HG03439 (cell line): Measurements from ENCODE around the gene CES1.
"Not testable (repeated sequence)": the region's sequence is repeated elsewhere in the genome, so short reads cannot be mapped to it uniquely, and the experiment has no call there.

ENCODE experiments used
- ATAC-seq: cut with Tn5 transposase; IDR thresholded peaks from one replicate; pipeline ENCODE4 v1.9.1; 2021; ENCODE audit warnings: mild to moderate bottlenecking, moderate library complexity; ENCODE audit not compliant: unreplicated experiment

Gene CES1

DNA sequence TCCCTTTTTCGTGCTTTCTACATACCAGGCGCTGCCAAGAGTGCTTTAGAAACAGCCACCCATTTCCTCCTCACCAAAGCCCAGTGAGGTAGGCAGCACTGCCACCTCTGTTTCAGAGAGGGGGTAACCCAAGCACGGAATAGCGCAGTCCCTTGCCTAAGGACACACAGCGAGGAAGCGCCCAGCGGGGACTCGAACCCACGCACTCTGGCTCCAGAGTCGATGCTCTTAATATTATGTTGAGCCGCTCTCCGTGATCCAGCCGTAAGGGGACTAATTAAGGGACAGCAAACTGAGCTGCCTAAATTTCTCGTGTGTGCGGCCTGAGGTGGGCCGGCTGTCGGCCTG is 497 bp downstream of the CES1 start:
- no peak for ATAC-seq

DNA sequence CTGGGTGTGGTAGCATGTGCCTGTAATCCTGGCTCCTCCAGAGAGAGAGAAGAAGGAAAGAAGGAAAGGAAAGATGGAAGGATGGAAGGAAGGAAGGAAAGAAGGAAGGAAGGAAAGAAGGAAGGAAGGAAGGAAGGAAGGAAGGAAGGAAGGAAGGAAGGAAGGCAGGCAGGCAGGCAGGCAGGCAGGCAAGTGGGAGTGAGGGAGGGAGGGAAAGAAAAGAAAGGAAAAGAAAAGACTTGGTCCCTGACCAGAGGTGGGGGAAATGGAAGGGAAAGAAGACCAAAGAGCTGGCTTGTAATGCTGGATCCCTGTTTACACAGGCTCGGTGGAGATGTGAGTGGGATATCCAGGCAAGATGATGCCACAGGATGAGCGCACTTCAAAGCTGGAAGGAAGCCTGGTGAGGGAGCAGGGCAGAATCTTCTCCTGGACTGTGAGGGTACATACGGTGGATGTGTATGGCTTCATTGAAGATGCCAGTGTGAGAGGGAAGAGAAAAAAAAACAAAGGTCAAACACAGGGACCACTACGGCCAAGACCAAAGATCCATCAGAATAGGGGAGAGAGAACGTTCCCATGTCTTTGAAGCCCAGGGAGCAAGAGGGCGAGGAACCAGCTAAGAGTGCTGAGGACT is 2.1 kb downstream of the CES1 start:
- no peak for ATAC-seq

GRCh38 chr16:55829232-55829631 is 3.7 kb downstream of the CES1 start:
- ATAC-seq = not testable (repeated sequence)

DNA sequence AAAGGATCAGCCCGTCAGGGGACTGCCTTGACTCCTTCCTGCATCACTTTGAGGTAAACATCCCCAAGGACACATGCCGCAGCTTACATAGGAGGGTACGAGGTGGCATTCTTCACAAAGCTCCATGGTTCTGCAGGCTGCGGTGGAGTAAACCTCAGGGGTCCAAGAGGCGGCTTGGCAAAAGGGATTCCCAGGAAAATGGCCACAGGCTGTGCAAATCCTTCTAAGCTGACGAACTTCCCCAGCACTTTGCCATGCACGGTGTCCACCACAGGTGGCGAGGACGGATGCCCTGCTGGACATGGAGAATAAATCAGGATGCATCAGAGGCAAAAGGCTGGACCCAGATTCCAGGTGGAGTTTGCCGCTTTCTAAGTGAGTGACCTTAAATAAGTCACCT is 4.2 kb downstream of the CES1 start:
- ATAC-seq = no peak

GRCh38 chr16:55825115-55825728 is 7.7 kb downstream of the CES1 start:
- no peak for ATAC-seq

DNA sequence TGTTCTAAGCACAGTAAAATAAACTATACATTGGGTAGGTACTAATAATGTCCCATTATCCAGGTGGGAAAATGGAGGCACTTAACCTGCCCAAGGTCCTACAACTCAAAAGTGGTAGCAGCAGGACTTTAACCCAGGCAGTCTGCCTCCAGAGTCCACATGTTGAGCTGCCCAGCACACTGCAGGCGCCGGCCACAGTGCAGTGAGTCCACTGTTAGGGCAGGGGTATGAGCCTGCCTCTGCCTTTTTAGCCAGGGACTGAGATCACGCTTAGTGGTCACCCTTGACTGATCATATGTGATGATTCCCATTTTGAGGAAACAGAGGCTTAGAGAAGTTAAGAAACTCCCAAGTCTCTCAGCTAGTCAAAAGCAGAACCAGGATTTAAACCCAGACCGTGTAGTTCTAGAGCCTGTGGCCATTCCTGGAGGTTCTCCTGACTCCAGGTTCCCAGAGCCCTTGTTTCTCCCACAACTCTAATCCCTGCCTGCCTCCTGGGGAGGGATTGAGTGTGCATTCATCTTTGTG is 8.4 kb downstream of the CES1 start:
- ATAC-seq = no peak

DNA sequence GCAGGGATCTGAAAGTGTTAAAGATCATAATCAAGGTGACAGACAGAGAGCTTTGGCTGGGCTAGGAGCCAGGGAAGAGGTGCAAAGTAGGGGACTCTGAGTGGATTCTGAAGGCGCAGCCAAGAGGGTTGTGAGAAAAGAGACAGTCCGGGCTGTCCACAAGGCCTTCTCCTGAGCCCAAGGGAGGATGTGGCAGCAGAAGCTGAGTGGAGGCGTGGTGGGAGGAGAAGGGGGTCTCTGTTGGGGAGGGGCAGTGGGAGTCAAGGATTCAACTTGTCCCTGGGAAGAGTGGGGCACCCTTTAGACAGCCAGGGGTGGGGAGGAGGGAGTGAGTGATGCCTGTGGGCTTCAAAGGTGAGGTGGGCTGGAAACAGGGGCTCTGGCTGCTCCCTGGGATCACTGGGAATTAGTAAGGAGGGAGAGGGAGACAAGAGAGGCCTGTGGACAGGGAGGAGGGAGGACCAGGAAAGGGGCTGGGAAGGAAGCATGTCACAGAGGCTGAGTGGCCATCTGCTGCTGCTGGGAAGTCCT is 10.6 kb downstream of the CES1 start:
- ATAC-seq = no peak

- no peak for ATAC-seq
Observed at GRCh38 chr16:55821210-55821609, 11.7 kb downstream of the CES1 start.

DNA sequence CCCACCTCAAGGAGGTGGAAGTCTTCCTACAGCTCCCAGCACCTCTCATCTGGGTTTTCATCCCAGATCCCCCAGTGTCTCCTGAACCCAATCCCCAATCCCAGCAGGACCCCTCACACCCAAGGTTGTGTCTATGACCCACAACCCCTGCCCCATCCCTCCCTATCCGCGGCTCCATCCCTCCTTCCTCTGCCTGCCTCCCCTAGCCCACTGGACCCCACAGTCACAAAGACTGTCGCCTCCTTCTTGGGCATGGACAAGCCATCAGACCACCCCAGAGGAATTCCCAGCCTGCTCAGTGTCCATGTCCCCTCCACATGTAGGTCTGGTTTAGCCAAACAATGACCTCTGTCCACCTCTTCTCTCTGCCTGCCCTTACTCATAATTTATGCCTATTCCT is 12.3 kb downstream of the CES1 start:
- no peak for ATAC-seq

DNA sequence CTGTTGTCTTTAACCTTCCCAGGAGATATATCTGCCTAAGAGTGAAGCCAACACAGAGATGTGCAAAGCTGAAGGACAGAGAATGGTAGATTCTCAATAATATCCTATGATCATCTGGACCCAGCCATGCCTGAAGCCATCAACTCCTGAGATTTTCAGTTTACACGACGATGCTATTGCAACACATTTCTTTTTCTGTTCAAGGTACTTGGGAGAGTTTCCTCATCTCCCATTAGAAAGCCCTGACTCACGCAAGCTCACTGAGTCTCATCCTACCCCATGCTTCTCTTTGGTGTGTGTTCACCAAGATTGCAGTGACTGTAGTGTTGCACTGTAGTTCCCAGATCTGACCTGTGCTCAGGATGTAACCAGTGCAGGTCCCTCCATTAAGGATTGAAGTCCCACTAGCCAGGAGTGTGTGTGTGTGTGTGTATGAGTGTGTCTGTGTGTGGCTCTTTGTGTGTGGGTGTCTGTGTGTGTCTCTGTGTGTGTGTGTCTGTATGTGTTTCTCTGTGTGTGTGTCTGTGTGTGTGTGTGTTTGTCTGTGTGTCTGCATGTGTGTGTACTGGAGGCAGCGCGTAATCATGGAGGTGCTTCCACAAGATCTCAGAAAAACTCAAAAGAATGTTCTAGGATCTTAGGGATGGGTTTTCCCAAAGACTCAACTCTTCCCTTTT is 15.5 kb downstream of the CES1 start:
- ATAC-seq = no peak

DNA sequence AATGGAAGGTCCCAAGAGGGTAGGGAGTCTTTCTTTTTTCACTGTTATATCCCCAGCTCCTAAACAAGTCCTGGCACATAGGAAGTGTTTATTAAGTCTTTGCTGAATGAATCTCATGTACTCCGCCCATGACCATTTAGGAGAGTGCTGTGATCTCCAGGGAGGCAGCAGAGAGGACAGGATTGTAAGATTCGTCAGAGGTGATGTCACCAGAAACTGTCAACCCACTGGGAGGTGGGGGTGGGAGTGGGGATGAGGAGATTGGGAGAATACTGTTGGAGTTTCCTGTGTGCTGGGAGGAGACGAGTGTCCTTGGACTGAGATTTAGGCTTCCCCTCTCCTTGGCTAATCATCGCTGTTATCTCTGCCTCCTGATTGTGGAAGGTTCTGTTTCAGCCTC is 16.7 kb downstream of the CES1 start:
- not testable (repeated sequence) for ATAC-seq

- no peak for ATAC-seq
Observed at GRCh38 chr16:55815320-55815719, 17.6 kb downstream of the CES1 start.

DNA sequence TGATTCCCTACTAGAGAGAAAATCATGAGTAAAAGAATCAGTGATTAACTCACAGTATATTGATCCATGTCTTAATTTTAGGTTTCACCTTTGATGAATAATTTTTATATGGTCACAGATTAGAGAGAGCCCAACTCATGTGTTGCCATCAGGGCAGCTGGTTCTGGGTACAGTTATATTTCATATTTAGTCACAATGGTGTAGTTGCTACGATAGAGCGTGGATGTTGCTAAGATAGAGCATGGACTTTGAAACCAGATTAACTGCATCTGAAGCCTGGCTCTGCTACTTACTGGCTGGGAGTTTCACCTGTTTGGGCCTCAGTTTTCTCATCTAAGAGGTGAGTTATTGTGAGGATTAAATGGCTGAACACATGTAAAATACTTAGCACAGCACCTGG is 18.7 kb downstream of the CES1 start:
- ATAC-seq = not testable (repeated sequence)

DNA sequence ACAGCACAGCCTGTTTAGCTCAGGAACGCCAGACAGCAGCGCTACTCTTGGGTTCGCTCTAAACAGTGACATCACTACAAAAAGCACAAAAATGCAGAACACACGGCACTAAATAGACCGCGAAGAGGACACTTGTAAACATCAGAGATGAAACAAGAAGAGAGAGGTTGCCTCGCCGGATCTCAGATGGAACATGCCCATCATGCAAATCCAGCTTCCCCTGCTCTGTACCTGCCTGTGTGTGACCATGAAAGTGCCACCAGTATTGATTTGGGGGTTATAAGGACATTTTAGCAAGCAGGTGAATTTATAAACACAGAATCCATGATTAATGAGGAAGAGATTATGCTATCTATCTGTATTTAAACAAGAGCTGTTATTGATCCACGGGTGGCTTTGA is 19.2 kb downstream of the CES1 start:
- not testable (repeated sequence) for ATAC-seq

- ATAC-seq = no peak
Observed at GRCh38 chr16:55812951-55813350, 19.9 kb downstream of the CES1 start.

- ATAC-seq = no peak
Observed at GRCh38 chr16:55811811-55812210, 21.1 kb downstream of the CES1 start.

DNA sequence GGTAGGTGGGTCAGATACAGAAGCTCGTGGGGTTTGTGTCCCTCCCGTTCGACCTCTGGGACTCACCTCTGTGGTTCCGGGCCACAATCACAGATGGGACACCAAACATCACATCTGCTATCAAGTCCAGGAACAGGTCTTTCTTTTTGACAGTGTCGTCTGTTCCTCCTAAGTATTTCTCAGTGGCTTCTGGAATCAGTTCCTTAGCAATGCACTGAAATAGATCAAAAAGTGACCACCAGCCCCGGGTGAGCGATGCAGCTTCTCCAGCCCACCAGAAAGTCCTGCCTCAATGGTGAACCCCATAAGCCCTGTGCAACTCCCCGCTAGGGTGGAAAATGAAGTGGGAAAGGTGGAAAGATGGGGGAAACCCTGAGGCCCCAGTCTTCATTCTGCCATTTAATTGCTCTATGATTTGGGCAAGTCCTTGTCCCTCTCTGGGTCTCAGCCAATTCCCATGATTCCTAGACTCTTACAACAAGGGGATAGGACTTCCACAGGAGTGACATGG is 22.4 kb downstream of the CES1 start:
- no peak for ATAC-seq

GRCh38 chr16:55809851-55810250 is 23.0 kb downstream of the CES1 start:
- no peak for ATAC-seq

GRCh38 chr16:55809386-55809785 is 23.5 kb downstream of the CES1 start:
- ATAC-seq = no peak

- not testable (repeated sequence) for ATAC-seq
Observed at GRCh38 chr16:55808286-55808685, 24.6 kb downstream of the CES1 start.

GRCh38 chr16:55805104-55805503 is 27.8 kb downstream of the CES1 start:
- not testable (repeated sequence) for ATAC-seq

DNA sequence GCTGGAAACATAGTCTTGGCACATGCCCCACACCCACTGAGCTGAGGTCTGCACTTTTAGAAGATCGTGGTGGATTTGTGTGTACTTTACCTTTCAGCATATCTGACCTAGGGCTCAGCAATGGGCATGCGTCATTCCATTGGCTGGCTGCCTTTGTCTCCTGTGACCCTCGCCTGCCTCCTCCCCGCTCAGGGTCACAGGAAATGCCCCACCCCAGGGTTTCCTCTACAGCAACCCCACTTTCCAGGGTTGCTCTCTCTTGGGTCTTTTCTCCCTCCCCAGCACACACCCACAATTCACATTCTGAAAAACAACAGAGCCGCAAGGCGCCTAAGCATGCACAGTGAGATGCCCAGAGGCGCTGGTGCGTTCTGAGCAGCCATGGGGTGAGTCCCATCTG is 29.2 kb downstream of the CES1 start:
- ATAC-seq = not testable (repeated sequence)
